SH-SY5Y (cell line): ENCODE results near the gene RAC2.

Source experiments
- GATA2 ChIP-seq: IDR thresholded peaks from 2 replicates; pipeline ENCODE4 v1.6.1; 2011; ENCODE audit warnings: mild to moderate bottlenecking, low read depth, low read length
- GATA3 ChIP-seq: IDR thresholded peaks from 2 replicates; pipeline ENCODE4 v1.6.1; 2011; ENCODE audit warnings: low read depth, mild to moderate bottlenecking, low read length, moderate library complexity

GRCh38 chr22:37254867-37255233 is 10.8 kb upstream of the RAC2 start:
- TF ChIP-seq GATA3 (no peak), GATA2 (no peak)
